ACHN (cell line): ENCODE results near the gene NAPEPLD.
"Not testable (repeated sequence)": the region's sequence is repeated elsewhere in the genome, so short reads cannot be mapped to it uniquely, and the experiment has no call there.

Experiments
- DNase-seq: peaks from one replicate; pipeline ENCODE4 v3.0.0-alpha.2; 2015
- in situ Hi-C: cut with HindIII; loops from 2 replicates; pipeline ENCODE4 v1.10.0; 2017; ENCODE audit warnings: low sequenced_read_pairs, low pct_ligation_motif_present, low pct_unique_long_range_greater_than_20kb

NAPEPLD gene

DNA sequence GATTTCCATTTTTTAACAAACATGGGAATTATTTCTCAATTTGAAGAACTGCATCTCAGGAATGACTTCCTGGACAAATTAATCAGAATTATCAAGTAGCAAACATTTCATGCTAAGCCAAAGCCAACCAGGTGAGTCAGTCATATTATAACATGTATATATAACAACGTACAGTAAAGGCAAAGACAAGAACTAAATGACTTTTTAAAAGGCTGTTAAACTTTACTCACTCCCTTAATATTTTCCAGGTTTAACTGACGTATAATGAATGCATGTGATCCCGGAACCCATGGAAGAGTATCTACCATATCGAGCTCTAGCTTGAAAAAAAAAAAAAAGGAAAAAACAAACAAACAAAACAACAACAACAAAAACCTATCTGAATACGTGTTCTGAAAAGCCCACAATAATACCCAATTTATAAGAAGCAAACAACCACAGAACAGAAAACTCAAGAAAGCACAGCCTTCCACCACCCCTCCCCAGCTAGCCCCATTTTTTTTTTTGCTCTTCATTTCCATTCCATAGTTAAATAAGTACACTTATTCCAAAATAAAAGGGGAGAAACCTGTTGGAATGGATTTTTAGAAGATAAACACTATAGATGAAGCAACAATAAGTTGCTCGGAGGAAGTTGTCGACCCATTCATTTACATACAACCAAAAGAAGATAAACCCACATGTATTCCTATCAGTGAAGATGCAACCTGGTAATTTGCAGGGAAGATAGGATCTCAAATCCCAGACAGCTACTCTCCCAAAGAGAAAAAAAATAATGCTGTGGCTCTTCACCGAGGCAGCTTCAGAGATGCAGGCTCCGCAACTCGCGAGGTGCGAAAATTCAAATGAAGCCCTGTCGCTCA is 537 bp downstream of the NAPEPLD start:
- DNase-seq = peak; percentile 54
- in situ Hi-C loops = no loop called here

DNA sequence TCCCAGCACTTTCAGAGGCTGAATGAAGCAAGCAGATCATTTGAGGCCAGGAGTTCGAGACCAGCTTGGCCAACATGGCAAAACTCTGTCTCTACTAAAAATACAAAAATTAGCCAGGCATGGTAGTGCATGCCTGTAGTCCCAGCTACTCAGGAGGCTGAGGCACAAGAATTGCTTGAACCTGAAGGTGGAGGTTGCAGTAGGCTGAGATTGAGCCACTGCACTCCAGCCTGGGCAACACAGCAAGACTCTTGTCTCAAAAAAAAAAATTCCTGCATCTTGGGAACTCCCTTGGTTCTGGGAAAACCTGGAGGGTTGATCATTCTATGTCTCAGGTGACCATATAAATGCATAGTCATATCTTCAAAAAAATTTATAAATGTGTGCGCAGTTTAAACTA is 4.1 kb downstream of the NAPEPLD start:
- DNase-seq = not testable (repeated sequence)

DNA sequence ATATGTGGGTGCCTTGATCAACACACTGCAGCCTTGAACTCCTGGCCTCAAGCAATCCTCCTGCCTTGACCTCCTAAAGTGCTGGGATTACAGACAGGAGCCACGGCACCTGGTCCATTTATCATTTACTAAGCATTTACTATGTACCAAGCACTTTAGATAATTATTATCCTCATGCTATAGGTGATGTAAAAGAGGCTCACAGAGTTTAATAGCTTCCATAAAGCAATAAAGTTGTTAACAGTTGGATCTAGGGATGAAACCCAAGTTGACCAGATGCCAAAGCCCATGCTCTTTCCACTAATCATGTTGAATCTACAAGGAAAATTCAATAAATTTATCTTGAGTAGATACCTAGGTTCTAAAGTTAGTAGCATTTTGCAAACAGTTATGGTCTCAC is 5.0 kb downstream of the NAPEPLD start:
- no peak for DNase-seq
- in situ Hi-C loops = no loop called here

More for the DNA sequence above, 4.1 kb downstream of the NAPEPLD start:
- in situ Hi-C loops = not testable (repeated sequence)

DNA sequence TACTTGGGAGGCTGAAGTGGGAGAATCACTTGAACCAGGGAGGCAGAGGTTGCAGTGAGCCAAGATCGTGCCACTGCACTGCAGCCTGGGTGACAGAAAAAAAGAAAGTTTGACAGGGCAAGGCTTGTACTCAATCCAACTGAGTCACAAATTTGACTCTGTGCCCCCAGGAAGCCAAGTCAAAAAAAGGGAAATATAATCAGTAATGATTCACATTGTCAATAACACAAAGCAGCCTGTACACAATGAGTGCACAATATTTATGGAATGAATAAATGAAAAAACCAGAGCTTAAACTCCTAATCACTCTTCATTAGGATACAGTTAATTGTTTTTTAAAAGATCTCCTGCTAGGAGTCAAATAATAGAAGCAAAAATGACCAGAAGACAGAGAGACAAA is 6.4 kb downstream of the NAPEPLD start:
- in situ Hi-C loops = no loop called here
- DNase-seq = no peak

DNA sequence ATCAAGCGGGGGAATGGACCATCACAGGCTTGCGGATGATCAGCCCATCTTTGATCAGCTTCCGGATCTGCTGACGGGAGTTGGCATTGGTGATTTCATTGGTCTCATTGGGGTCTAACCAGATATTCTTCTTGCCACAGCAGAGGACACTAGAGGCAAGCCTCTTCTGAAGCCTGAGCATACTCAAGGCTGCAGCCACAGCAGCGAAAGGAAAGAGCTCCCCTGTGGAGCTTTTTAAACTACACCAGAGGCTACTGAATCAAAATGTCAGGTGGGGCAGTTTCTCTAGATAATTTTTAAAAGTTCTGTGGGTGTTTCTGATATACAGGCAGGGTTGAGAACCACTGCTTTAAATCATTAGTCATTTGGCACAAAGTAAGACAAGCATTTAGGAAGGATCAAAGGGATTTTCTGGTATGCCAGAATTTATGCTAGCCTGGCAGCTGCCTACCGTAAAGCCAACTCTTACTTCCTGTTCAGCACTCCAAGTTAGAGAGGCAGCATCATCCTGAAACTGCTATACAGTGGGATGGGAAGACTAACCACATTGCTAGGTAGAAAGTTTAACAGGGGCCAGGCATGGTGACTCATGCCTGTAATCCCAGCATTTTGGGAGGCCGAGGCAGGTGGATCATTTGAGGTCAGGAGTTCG is 7.0 kb downstream of the NAPEPLD start:
- in situ Hi-C loops = no loop called here

DNA sequence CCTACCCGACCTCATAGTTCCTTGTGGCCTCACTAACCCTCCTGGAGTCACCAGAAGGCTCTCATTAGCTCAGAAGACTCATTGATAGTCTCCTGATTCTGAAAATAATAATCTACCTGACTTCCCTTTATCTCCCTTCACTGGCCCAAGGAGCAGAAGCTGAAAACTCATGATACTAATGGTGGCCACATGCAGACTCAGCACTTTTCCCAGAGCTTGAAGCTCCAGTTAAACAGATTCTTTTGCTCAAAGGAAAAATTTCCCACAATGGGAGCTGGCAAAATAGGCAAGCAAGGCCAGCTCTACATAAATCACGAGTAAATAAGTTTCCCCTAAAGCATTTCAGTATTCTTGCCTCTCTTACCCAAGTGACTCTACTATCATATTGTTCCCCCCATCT is 8.2 kb downstream of the NAPEPLD start:
- in situ Hi-C loops = no loop called here
- no peak for DNase-seq

More for the DNA sequence above, 7.0 kb downstream of the NAPEPLD start:
- DNase-seq = no peak

DNA sequence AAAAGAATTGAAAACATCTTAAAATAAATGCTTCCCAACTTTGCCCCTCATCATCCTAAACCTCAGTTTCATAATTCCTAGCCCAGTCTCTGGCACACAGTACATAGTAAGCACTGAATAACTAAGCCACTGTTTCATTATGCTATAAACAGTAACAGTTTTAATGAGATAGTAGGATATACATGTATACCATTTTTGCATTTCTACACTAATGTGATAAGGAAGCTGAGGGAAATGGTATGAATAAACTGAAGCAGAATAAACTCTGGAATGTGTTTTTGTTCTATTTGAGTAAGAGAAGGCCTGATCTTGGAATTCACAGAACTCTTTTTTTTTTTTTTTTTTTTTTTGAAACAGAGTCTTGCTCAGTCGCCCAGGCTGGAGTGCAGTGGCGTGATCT is 8.8 kb downstream of the NAPEPLD start:
- no peak for DNase-seq
- in situ Hi-C loops = no loop called here

DNA sequence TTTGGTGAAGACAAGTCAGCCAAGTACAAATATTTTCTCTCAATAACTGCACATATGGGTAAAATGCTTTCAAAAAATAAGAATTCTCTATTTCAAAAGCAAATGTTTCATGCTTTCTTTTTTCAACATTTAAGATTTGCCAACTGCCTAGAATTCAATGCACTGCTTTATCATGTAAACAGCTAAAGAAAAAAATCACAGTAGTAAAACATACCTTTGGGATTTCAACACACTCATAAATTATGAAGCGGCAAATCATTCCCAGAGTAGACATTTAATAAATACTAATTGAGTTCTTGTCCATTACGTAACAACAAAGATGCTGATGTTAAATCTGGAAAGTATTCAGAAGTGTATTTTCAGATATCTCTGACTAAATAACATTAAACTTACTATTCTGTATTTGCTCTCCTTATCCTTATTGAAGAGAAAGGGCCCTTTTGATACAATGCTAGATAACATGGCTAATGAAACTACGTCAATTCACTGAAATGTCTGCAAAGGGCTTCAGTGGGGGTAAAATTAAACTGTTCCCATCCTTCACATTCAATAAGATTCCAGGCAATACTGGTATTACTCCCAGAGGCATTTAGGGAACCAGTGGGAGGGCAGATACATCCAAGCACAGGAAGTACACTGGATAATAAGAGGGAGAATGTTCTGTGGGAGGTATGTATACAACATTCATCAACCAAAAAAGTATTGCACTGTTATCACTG is 13.9 kb downstream of the NAPEPLD start:
- in situ Hi-C loops = no loop called here
- no peak for DNase-seq

DNA sequence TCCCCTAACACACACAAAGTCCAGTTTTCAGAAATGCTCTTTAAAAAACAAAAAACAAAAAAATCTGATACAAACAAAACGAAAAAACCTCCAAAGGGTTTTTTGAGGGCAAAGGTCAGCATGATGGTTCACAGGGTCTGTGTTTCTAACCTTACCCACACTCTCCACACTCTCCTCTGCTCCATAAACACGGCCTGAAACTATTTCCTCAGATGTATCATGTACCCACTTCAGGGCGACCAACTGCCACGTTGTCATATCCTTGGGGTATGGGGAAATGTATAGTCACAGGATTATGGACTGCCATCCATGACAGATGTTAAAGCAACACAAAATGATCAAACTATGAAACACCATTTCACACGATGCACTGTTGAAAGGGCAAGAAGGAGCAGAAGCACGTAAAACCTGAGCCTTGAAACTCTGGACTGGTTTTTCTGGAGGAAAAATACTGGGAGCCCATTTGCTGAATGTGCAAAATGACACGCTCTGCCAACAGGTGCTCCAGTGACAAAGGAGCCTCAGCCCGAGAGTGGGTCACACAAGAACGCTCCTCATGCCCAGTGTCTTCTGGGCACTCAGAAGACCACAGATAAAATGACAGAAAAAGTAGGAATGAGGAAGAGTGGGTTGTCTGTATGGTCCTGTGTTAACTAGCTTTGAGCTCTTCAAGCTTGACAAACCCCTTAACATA is 15.8 kb downstream of the NAPEPLD start:
- in situ Hi-C loops = no loop called here
- DNase-seq = no peak

DNA sequence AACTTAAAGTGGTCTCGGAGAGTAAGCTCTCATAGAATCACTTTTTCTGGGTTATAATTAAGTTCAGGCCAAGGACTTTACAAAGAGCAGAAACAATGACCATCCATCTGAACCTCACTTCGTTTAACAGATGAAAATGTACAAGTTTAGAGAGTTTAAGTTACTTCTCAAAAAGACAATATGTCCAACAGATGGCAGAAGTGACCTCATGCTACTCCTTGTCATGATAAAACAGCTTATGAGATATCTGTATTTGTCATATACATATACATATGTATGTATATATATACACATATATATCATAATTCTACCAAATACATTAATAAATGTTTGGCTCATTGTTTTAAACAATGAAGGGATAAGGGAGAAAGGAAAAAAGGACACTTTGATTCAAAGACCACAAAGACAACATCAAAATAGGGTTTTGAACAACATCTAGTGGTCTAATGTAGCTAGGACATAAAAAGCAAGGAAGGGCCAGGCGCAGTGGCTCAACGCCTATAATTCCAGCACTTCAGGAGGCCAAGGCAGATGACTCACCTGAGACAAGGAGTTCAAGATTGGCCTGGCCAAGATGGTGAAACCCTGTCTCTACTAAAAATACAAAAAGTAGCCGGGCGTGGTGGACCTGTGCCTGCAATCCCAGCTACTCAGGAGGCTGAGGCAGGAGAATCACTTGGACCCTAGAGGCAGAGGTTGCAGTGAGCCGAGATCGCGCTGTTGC is 17.8 kb downstream of the NAPEPLD start:
- in situ Hi-C loops = no loop called here

DNA sequence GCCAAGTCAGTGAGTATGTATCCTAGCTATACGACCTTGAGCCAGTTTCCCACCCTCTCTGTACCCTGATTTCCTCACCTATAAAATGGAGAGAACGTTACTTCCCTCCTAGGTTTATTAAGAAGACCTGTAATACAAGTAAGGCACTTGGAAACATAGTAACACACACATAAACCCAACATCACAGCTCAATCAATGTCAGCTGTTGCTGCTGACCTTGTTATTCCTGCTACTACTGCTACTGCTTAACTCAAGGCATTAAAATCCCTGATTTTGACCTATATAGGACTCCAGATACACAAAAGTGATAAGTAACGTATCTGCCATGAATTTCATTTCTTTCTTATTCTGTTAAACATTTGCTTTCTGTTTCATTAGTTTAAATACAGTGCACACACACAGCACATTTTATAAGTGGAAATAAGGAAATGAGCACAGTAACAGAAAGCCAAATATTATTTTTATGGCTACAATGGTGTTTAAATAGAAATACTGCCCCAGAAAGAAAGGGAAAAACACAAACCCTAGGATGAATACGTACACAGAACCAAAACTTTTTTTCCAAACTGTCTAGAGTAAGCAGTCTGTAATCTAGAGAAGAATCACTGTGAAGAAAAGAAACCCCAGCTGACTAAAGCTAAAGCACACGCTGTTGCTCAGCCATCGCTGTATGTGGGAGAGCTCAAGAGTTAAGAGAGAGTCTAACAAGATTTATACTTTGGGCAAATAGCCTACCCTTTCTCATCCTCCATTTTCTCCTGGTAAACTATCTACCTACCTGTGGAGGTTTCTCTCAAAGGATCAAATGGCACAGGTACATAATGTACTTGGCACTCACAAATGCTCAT is 19.0 kb downstream of the NAPEPLD start:
- in situ Hi-C loops = no loop called here
- peak; percentile 25 for DNase-seq

More for the DNA sequence above, 17.8 kb downstream of the NAPEPLD start:
- no peak for DNase-seq

DNA sequence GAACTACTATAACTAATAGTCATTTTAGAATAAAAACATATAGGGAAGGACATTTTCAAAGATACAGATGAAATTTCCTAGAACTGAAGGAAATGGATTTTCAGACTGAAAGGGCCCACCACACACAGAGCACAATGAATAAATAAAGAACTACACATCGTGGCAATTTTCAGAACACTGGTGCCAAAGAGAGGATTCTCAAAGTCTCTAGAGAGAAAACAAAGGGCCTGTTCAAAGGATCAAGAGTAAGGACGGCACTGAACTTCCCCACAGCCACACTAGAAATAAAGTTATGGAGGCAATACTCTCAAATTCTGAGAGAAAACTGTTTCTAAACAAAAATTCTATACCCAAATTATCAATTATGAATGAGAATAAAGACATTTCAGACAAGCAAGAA is 21.9 kb downstream of the NAPEPLD start:
- DNase-seq = no peak
- in situ Hi-C loops = no loop called here

DNA sequence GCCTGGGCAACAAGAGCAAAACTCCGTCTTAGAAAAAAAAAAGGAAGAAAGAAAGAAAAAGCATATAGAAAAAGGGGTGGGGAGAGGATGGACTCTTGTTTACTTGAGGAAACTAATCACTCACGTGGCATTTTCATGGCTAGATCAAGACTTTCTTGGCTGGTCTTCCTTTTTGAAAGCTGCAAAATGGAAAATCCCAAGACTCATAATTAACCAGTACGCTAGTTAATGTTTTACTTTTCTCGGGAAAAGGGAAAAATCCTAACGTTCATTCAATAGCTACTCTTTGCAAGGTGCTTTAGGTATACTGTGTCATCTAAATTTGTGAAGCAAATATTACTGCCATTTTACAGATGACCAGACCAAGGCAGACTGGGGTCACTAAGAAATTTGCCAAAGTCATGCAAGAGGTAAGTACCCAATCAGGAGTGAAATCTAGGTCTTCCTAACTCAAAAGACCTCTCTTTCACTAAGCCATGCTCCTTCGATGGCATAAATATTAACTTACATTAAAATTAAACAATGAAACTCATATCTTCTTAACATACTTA is 24.4 kb downstream of the NAPEPLD start:
- peak; percentile 71 for DNase-seq
- in situ Hi-C loops = no loop called here

DNA sequence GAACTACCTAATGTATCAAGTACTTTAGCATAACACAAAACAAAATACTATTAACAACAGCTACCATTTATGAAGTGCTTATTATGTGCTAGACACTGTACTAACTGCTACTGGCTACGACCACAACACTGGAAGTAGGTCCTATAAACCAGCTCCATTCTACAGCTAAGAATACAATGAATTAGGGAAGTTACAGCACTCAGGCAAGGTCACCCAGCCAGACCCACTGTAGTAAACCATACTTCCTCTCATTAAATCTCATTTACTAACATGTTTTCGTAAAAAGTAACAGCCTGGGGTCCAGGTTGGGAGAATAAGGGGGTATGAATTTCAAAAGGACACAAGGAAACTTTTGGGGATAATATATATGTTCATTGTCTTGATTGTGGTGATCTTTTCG is 25.4 kb downstream of the NAPEPLD start:
- no peak for DNase-seq
- in situ Hi-C loops = no loop called here

DNA sequence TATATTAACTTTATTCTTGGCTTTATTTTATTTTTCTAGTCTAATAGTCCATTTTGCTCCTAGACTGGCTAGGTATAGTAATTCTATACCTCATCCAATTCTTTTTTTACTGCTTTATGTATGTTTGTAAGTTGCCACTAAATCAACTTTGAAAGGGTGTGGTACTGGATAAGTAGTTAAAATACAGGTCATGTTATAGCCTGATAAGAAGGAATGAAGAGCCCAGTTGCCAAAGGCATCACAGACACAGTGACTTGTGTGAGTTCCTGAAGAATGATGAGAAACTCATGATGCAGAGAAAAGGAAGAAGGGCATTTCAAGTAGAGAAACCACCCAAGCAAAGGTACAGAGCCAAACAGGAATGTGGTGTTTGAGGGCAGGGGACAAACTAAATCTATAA is 27.3 kb downstream of the NAPEPLD start:
- DNase-seq = no peak
- in situ Hi-C loops = no loop called here

DNA sequence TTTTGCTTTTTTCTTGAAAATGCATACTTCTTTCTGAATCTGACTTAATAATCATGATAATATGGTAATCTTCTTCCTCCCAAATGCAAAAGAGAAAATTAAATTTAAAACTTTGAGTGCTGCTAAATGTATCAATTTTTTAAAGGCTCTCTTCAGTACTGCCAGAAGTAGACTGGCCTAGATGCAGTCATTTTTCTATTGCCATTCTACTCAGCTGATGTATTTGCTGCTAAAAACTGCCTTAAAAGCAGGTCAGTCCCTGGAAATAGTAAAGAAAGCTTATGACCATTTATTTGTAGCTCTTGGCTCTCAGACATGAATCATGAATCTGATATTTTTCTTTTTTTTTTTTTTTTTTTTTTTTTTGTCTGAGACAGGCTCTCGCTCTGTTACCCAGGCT is 28.5 kb downstream of the NAPEPLD start:
- in situ Hi-C loops = no loop called here
- no peak for DNase-seq

DNA sequence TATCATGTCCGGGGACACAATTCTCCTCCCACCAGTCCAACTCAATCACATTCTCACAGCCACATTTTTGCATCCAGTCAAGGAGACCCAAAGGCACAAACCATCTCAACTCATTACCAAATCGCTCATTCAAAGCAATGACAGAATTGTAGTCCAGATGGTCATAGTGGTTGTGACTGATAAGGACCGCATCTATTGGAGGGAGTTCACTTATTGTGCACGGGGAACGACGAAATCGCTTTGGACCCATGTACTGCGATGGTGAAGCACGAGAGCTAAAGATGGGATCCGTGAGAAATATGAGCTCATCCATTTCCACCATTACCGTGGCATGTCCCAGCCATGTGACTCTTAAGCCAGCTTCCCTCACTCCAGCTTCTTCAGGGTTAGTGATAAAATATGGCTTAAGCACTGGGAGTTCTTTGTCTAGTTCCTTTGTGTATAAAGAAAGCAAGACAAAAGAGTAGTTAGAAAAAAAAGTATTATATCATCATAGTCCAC is 29.1 kb downstream of the NAPEPLD start:
- DNase-seq = no peak
- in situ Hi-C loops = no loop called here
